HS-5 (cell line): ENCODE results near the gene CCNT2.
"Not testable (repeated sequence)": the region's sequence is repeated elsewhere in the genome, so short reads cannot be mapped to it uniquely, and the experiment has no call there.

Experiments used
- DNase-seq: peaks from one replicate; pipeline ENCODE4 v3.0.0-alpha.2; 2012; ENCODE audit warnings: low read depth

The CCNT2 gene

GRCh38 chr2:134975281-134976009, 56.8 kb downstream of the CCNT2 start:
- DNase-seq: no peak

- DNase-seq: no peak
Measured at GRCh38 chr2:134976074-134976702, 57.6 kb downstream of the CCNT2 start.

- DNase-seq: not testable (repeated sequence)
Measured at GRCh38 chr2:134977104-134977503, 58.5 kb downstream of the CCNT2 start.

- DNase-seq: no peak
Measured at GRCh38 chr2:134979221-134979620, 60.6 kb downstream of the CCNT2 start.

GRCh38 chr2:134980639-134981038, 62.0 kb downstream of the CCNT2 start:
- DNase-seq: no peak

- DNase-seq: no peak
Measured at GRCh38 chr2:134982603-134983002, 64.0 kb downstream of the CCNT2 start.

- no peak for DNase-seq
Measured at GRCh38 chr2:134985061-134985460, 66.4 kb downstream of the CCNT2 start.

GRCh38 chr2:134988994-134989605, 70.5 kb downstream of the CCNT2 start:
- no peak for DNase-seq

GRCh38 chr2:134999521-134999920, 80.9 kb downstream of the CCNT2 start:
- DNase-seq: no peak

- no peak for DNase-seq
Measured at GRCh38 chr2:135002836-135003235, 84.2 kb downstream of the CCNT2 start.

GRCh38 chr2:135004005-135004746, 85.6 kb downstream of the CCNT2 start:
- peak; percentile 38 for DNase-seq

- DNase-seq: no peak
Measured at GRCh38 chr2:135005753-135006152, 87.1 kb downstream of the CCNT2 start.
